CD4-positive, alpha-beta T cell treated with Interleukin-2 at 100 ng/mL for 4 hours (primary cell): ENCODE results near the gene GLG1.

ENCODE experiments used
- DNase-seq: peaks from one replicate; pipeline ENCODE4 v3.0.0-alpha.2; 2020; ENCODE audit warnings: low spot score

GLG1 gene

GRCh38 chr16:74608944-74609343 lies 2.0 kb upstream of the GLG1 start:
- DNase-seq: peak; percentile 69

- no peak for DNase-seq
Observed at GRCh38 chr16:74608381-74608780, 1.5 kb upstream of the GLG1 start.

GRCh38 chr16:74607962-74608356 lies 1.0 kb upstream of the GLG1 start:
- no peak for DNase-seq

- no peak for DNase-seq
Observed at GRCh38 chr16:74607310-74607961, 522 bp upstream of the GLG1 start.

- DNase-seq: no peak
Observed at GRCh38 chr16:74605746-74606520, 981 bp downstream of the GLG1 start.

GRCh38 chr16:74605332-74605731 lies 1.6 kb downstream of the GLG1 start:
- no peak for DNase-seq

- DNase-seq: no peak
Observed at GRCh38 chr16:74603848-74604247, 3.1 kb downstream of the GLG1 start.

- DNase-seq: peak; percentile 80
Observed at GRCh38 chr16:74601126-74601871, 5.6 kb downstream of the GLG1 start.

- DNase-seq: no peak
Observed at GRCh38 chr16:74596586-74596985, 10.3 kb downstream of the GLG1 start.

- no peak for DNase-seq
Observed at GRCh38 chr16:74592847-74593246, 14.1 kb downstream of the GLG1 start.

GRCh38 chr16:74591876-74592650 lies 14.9 kb downstream of the GLG1 start:
- no peak for DNase-seq

GRCh38 chr16:74586948-74587347 lies 20.0 kb downstream of the GLG1 start:
- no peak for DNase-seq

- DNase-seq: no peak
Observed at GRCh38 chr16:74585846-74586443, 21.0 kb downstream of the GLG1 start.

GRCh38 chr16:74583926-74584666 lies 22.8 kb downstream of the GLG1 start:
- no peak for DNase-seq

GRCh38 chr16:74582970-74583369 lies 23.9 kb downstream of the GLG1 start:
- DNase-seq: no peak

GRCh38 chr16:74580833-74581232 lies 26.1 kb downstream of the GLG1 start:
- DNase-seq: no peak

GRCh38 chr16:74578838-74579237 lies 28.1 kb downstream of the GLG1 start:
- no peak for DNase-seq

- DNase-seq: no peak
Observed at GRCh38 chr16:74578433-74578832, 28.5 kb downstream of the GLG1 start.

GRCh38 chr16:74577882-74578366 lies 29.0 kb downstream of the GLG1 start:
- DNase-seq: peak; percentile 34

GRCh38 chr16:74575807-74576643 lies 30.9 kb downstream of the GLG1 start:
- DNase-seq: no peak
